PC-9 (cell line): ENCODE data around the gene NFKBIB. TPM values are rescaled to one million over a fixed set of nuclear protein-coding genes. Genes with fewer than 3 reads are reported as not detected.
"Not testable (repeated sequence)": the region's sequence is repeated elsewhere in the genome, so short reads cannot be mapped to it uniquely, and the experiment has no call there.

ENCODE experiments used
- BruUV-seq: library from RNA; stranded (reverse); fragments of 400-500 nt; replicated peaks from 2 replicates; lab custom pipeline; 2021; lab: Mats Ljungman, UMichigan
- CTCF ChIA-PET: fragments of 300-600 bp; sonication (Branson Sonifier 250); formaldehyde crosslinking; loops from one replicate; lab custom pipeline; 2022; ENCODE audit warnings: antibody characterized with exemption; lab: Charles Lee
- POLR2A ChIA-PET: fragments of 300-600 bp; sonication (Branson Sonifier 250); formaldehyde crosslinking; loops from one replicate; lab custom pipeline; 2022; ENCODE audit warnings: antibody characterized with exemption; ENCODE audit not compliant: unreplicated experiment; lab: Charles Lee
- DNase-seq, 2 experiments: peaks; one replicate each; pipeline versions ENCODE4 v3.0.0 to v3.0.0-alpha.2; 2015 to 2022; ENCODE audit warnings: mixed read lengths in 1 of 2
- H2AFZ ChIP-seq: fragments of 200-600 bp; sonication (generic); 2 replicates; pipeline ENCODE4 v1.8.1; 2017; ENCODE audit warnings: antibody characterized with exemption
- H3F3A ChIP-seq: fragments of 200-600 bp; sonication (generic); 2 replicates; pipeline ENCODE4 v1.8.1; 2017; ENCODE audit warnings: antibody characterized with exemption, mild to moderate bottlenecking, low read depth; ENCODE audit not compliant: insufficient read depth
- H3K27ac ChIP-seq: fragments of 200-600 bp; sonication (generic); 2 replicates; pipeline ENCODE4 v1.6.1; 2016; ENCODE audit warnings: mixed run types
- H3K27me3 ChIP-seq: fragments of 200-600 bp; sonication (generic); 2 replicates; pipeline ENCODE4 v1.6.1; 2016; ENCODE audit warnings: low read depth, mixed run types; ENCODE audit not compliant: insufficient read depth
- H3K36me3 ChIP-seq: fragments of 200-600 bp; sonication (generic); 2 replicates; pipeline ENCODE4 v1.6.1; 2016; ENCODE audit warnings: low read depth, mixed run types
- H3K4me1 ChIP-seq: fragments of 200-600 bp; sonication (generic); replicated peaks from 2 replicates; pipeline ENCODE4 v1.6.1; 2016; ENCODE audit warnings: mixed run types; ENCODE audit not compliant: insufficient read depth
- H3K4me2 ChIP-seq: fragments of 200-600 bp; sonication (generic); 2 replicates; pipeline ENCODE4 v1.6.1; 2017; ENCODE audit warnings: mixed run types
- H3K4me3 ChIP-seq: fragments of 200-600 bp; sonication (generic); 2 replicates; pipeline ENCODE4 v1.6.1; 2016; ENCODE audit warnings: mixed run types
- H3K79me2 ChIP-seq: fragments of 200-600 bp; sonication (generic); 2 replicates; pipeline ENCODE4 v1.6.1; 2017; ENCODE audit warnings: low read depth, mixed run types
- H3K9me2 ChIP-seq: fragments of 200-600 bp; sonication (generic); 2 replicates; pipeline ENCODE4 v1.8.1; 2017; ENCODE audit warnings: mild to moderate bottlenecking; ENCODE audit not compliant: insufficient read depth
- H3K9me3 ChIP-seq: fragments of 200-600 bp; sonication (generic); 2 replicates; pipeline ENCODE4 v1.8.1; 2016; ENCODE audit warnings: low read depth; ENCODE audit not compliant: insufficient read depth
- H4K20me1 ChIP-seq: fragments of 200-600 bp; sonication (generic); 2 replicates; pipeline ENCODE4 v1.8.1; 2017; ENCODE audit not compliant: insufficient read depth
- CTCF ChIP-seq: fragments of 200-600 bp; sonication (generic); conservative IDR thresholded peaks from 2 replicates; pipeline ENCODE4 v1.6.1; 2017; ENCODE audit warnings: mixed run types, antibody characterized with exemption, mild to moderate bottlenecking, moderate library complexity
- EZH2 ChIP-seq: fragments of 200-600 bp; sonication (generic); IDR thresholded peaks from 2 replicates; pipeline ENCODE4 v1.8.0; 2017; ENCODE audit warnings: antibody characterized with exemption, low read depth
- intact Hi-C: fragments of 100-400 bp; cut with micrococcal nuclease; formaldehyde crosslinking; loops from one replicate; pipeline ENCODE4 v1.10.0; 2022; ENCODE audit not compliant: unreplicated experiment
- total RNA-seq: library from RNA; stranded (reverse); gene quantifications from 2 replicates; pipeline ENCODE4 v1.2.3, GENCODE V29; 2021

Gene NFKBIB
- total RNA-seq, 1 experiment from 2014 or later = 21.6 TPM

GRCh38 chr19:38939957-38940356, 40.2 kb downstream of the NFKBIB start:
- intact Hi-C loops = no loop called here

GRCh38 chr19:38941466-38941865, 41.7 kb downstream of the NFKBIB start:
- DNase-seq, H3K4me2 ChIP-seq, H3K9me2 ChIP-seq, H3K79me2 ChIP-seq, CTCF ChIA-PET, H3K9me3 ChIP-seq, H3K27me3 ChIP-seq, H3K27ac ChIP-seq, H3K36me3 ChIP-seq, H2AFZ ChIP-seq, H4K20me1 ChIP-seq, H3K4me1 ChIP-seq, POLR2A ChIA-PET, BruUV-seq, H3F3A ChIP-seq, H3K4me3 ChIP-seq, intact Hi-C loops: not testable (repeated sequence)

More at GRCh38 chr19:38939957-38940356, 40.2 kb downstream of the NFKBIB start:
- Histone ChIP-seq H3K9me3 (peaks cover 2% of the 10 kb centered on the region; the same call in 1 of the 2 replicates), H3K36me3 (no peaks in the 10 kb centered on the region), H3K27ac (no peak overlapping the region), H3K27me3 (no peaks in the 10 kb centered on the region), H3F3A (peaks cover 9% of the 10 kb centered on the region; the same call in 1 of the 2 replicates), H3K4me1 (no peaks in the 10 kb centered on the region), H3K9me2 (no peaks in the 10 kb centered on the region), H2AFZ (no peak overlapping the region), H3K4me2 (no peak overlapping the region), H4K20me1 (no peaks in the 10 kb centered on the region), H3K79me2 (no peaks in the 10 kb centered on the region), H3K4me3 (no peak overlapping the region)
- TF ChIP-seq CTCF (no peak), EZH2 (no peak)
- ChIA-PET POLR2A (interaction anchor here (0.6 kb wide), 2 partner anchors 39 to 134 kb away, joined by 3 to 4 read pairs; no protein-coding TSS in a partner anchor), CTCF (no interaction called here)
- DNase-seq = no peak
- BruUV-seq = no TSS peak

GRCh38 chr19:38941979-38942378, 42.2 kb downstream of the NFKBIB start:
- Histone ChIP-seq H3K4me3 (no peak overlapping the region), H3K9me2 (no peaks in the 10 kb centered on the region), H3K4me1 (no peaks in the 10 kb centered on the region), H2AFZ (no peak overlapping the region), H3F3A (0 out of 2 replicates have a peak, but pooled peaks cover 2% of the 10 kb centered on the region), H3K4me2 (no peak overlapping the region), H3K79me2 (no peaks in the 10 kb centered on the region), H3K36me3 (no peaks in the 10 kb centered on the region), H3K27ac (no peak overlapping the region), H3K9me3 (no peaks in the 10 kb centered on the region), H4K20me1 (no peaks in the 10 kb centered on the region), H3K27me3 (no peaks in the 10 kb centered on the region)
- no peak for DNase-seq
- BruUV-seq = no TSS peak
- intact Hi-C loops = no loop called here
- ChIA-PET POLR2A (no interaction called here), CTCF (no interaction called here)
- TF ChIP-seq EZH2 = no peak
- no peak for TF ChIP-seq CTCF
